GM12878 (cell line): Measurements from ENCODE around the gene RASAL2.

Source experiments
- ESRRA ChIP-seq: IDR thresholded peaks from 2 replicates; pipeline ENCODE4 v1.6.1; 2012; ENCODE audit warnings: mild to moderate bottlenecking, low read length, improper control_type of control experiment
- EZH2 ChIP-seq: IDR thresholded peaks from 2 replicates; pipeline ENCODE4 v1.6.1; 2012; ENCODE audit warnings: low read depth, mild to moderate bottlenecking, control low read depth, inconsistent platforms, low read length, borderline replicate concordance; ENCODE audit not compliant: control insufficient read depth
- MYC ChIP-seq: IDR thresholded peaks from 2 replicates; pipeline ENCODE4 v1.6.1; 2011; ENCODE audit warnings: mild to moderate bottlenecking, low read length, moderate library complexity, inconsistent platforms; ENCODE audit not compliant: insufficient read depth, insufficient replicate concordance, insufficient read length, severe bottlenecking
- NFYB ChIP-seq: IDR thresholded peaks from 2 replicates; pipeline ENCODE4 v1.6.1; 2011; ENCODE audit warnings: low read depth, mild to moderate bottlenecking, low read length, improper control_type of control experiment, moderate library complexity; ENCODE audit not compliant: insufficient read depth
- POLR2AphosphoS5 ChIP-seq: IDR thresholded peaks from 2 replicates; pipeline ENCODE4 v1.6.1; 2011; ENCODE audit warnings: mild to moderate bottlenecking, low read length, inconsistent platforms
- SIN3A ChIP-seq: IDR thresholded peaks from 2 replicates; pipeline ENCODE4 v1.6.1; 2012; ENCODE audit warnings: low read depth, low read length, improper control_type of control experiment
- SIX5 ChIP-seq: IDR thresholded peaks from 2 replicates; pipeline ENCODE4 v1.6.1; 2011; ENCODE audit warnings: mild to moderate bottlenecking, low read depth, low read length, moderate library complexity; ENCODE audit not compliant: severe bottlenecking
- SUZ12 ChIP-seq: fragments of 200-600 bp; sonication (generic); IDR thresholded peaks from one replicate; pipeline ENCODE4 v1.6.1; 2018; ENCODE audit warnings: antibody characterized with exemption, mild to moderate bottlenecking; ENCODE audit not compliant: unreplicated experiment
- ZNF274 ChIP-seq: IDR thresholded peaks from one replicate; pipeline ENCODE4 v1.8.0; 2011; ENCODE audit not compliant: insufficient read length, insufficient read depth

DNA sequence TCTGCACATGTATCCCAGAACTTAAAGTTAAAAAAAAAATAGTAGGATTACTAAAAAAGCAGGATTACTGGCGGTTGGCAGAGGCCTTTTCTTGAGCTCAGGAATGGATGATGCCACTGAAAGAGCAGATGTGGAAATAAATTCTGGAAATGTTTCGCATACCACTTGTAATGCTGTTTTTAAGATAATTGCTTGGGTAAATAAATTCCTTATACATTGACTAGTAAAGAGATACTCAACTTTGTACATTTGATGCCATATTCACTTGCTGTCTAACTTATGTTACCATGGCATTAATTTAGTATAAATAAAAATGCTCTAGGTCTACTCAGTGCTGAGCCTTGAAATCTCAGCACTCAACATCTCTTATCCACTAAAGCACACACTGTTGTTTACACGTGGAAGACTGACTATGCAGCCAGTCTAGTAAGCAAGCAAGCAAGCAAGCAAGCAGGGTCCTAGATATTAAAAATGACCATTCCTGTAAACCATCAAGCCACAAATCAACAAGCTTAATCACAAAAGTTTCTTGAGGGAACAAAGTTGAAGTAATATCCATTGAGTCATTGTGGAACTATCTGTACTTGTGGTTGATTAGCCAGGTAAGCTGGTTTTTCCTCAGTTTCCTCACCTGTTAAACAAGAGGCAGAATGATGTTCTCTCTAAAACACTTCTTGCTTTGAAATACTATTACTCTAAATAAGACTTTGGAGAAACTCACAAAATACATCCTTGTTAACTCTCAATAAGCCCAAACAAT, 1.7 kb upstream of the RASAL2 start:
- TF ChIP-seq NFYB, result no peak
- no peak for TF ChIP-seq SIX5
- no peak for TF ChIP-seq SIN3A
- TF ChIP-seq ESRRA, result no peak
- no peak for TF ChIP-seq MYC
- TF ChIP-seq EZH2, result no peak
- TF ChIP-seq SUZ12, result no peak
- no peak for TF ChIP-seq POLR2AphosphoS5
- TF ChIP-seq ZNF274, result no peak
